K562 (cell line): ENCODE measurements around the gene WNT11. TPM values are rescaled to one million over a fixed set of nuclear protein-coding genes. Genes with fewer than 3 reads are reported as not detected.
A peak's percentile ranks its signal among the peaks of the same experiment; 100 is the strongest.

Source experiments
- ATAC-seq: fragments of 200-7000 bp; cut with Tn5 transposase; 3 replicates; pipeline ENCODE4 v1.9.1; 2020; ENCODE audit warnings: moderate library complexity
- BruUV-seq: library from RNA; stranded (reverse); fragments of 400-500 nt; replicated peaks from 2 replicates; lab custom pipeline; 2021; lab: Mats Ljungman, UMichigan
- CTCF ChIA-PET: fragments of 300-600 bp; formaldehyde crosslinking; extraction: SDS; loops from one replicate; lab custom pipeline; 2021; ENCODE audit warnings: low intra/inter-chr PET ratio; lab: Yijun Ruan, JAX
- POLR2A ChIA-PET: fragments of 300-600, 350-650 bp; sonication (Branson Sonifier 250); formaldehyde crosslinking; extraction: SDS; loops from one replicate; lab custom pipeline; 2021; ENCODE audit warnings: antibody characterized with exemption, inconsistent platforms; lab: Yijun Ruan, JAX
- DNase-seq, 4 experiments: peaks; one replicate each; pipeline versions ENCODE4 v3.0.0 to v3.0.0-alpha.2; 2011 to 2018; ENCODE audit warnings: low spot score in 3 of 4, mixed read lengths in 3 of 4; ENCODE audit errors: extremely low read depth in 1 of 4
- FAIRE-seq: peaks from 2 replicates; lab custom pipeline; 2011; peaks lifted over from hg19 to GRCh38; lab: Jason Lieb, UNC
- H2AFZ ChIP-seq: 2 replicates; pipeline ENCODE4 v1.6.0; 2011; ENCODE audit warnings: low read depth, low read length, control low read depth, inconsistent platforms
- H3K27ac ChIP-seq: fragments of 200-600 bp; 3 replicates; pipeline ENCODE4 v1.8.0; 2011; ENCODE audit warnings: low read depth, mild to moderate bottlenecking, control low read depth, inconsistent platforms, low read length, moderate library complexity, mixed read lengths; ENCODE audit errors: extremely low read depth
- H3K27me3 ChIP-seq, 2 experiments: fragments of 300-600 bp in 1 of 2; 2 replicates in 1 of 2; 3 replicates in 1 of 2; pipeline versions ENCODE4 v1.6.0 to v1.8.0; 2011; ENCODE audit warnings: inconsistent platforms in 2 of 2, low read length in 2 of 2, mild to moderate bottlenecking in 1 of 2, mixed read lengths in 1 of 2, moderate library complexity in 1 of 2; ENCODE audit not compliant: control insufficient read depth in 2 of 2, insufficient read depth in 2 of 2
- H3K36me3 ChIP-seq: fragments of 300-600 bp; 3 replicates; pipeline ENCODE4 v1.8.0; 2011; ENCODE audit warnings: mild to moderate bottlenecking, low read length, inconsistent platforms; ENCODE audit not compliant: control insufficient read depth, insufficient read depth
- H3K4me1 ChIP-seq, 2 experiments: fragments of 200-600 bp in 1 of 2; replicated peaks in 1 of 2; 2 replicates in 1 of 2; 3 replicates in 1 of 2; pipeline versions ENCODE4 v1.5.1 to v1.8.0; 2011; ENCODE audit warnings: inconsistent platforms in 2 of 2, low read length in 2 of 2, mild to moderate bottlenecking in 1 of 2, mixed read lengths in 1 of 2, moderate library complexity in 1 of 2; ENCODE audit not compliant: control insufficient read depth in 2 of 2, insufficient read depth in 2 of 2
- H3K4me2 ChIP-seq: 2 replicates; pipeline ENCODE4 v1.6.1; 2011; ENCODE audit warnings: low read length, control low read depth, inconsistent platforms, mixed read lengths; ENCODE audit not compliant: insufficient read depth
- H3K4me3 ChIP-seq: fragments of 200-600 bp; sonication (generic), shearing (Covaris generic); 2 replicates; pipeline ENCODE4 v1.5.1; 2016; ENCODE audit warnings: control low read depth, inconsistent platforms
- H3K79me2 ChIP-seq: fragments of 200-600 bp; 3 replicates; pipeline ENCODE4 v1.8.0; 2011; ENCODE audit warnings: low read length, inconsistent platforms; ENCODE audit not compliant: control insufficient read depth, insufficient read depth
- H3K9ac ChIP-seq, 2 experiments: 2 replicates each; pipeline versions ENCODE4 v1.6.0 to v1.6.1; 2011; ENCODE audit warnings: low read depth in 2 of 2, low read length in 2 of 2, control low read depth in 1 of 2, inconsistent platforms in 1 of 2, mild to moderate bottlenecking in 1 of 2, mixed read lengths in 1 of 2; ENCODE audit not compliant: insufficient read depth in 1 of 2
- H3K9me1 ChIP-seq: one replicate; pipeline ENCODE4 v1.6.0; 2011; ENCODE audit warnings: inconsistent platforms, mild to moderate bottlenecking, low read length, moderate library complexity; ENCODE audit not compliant: control insufficient read depth, insufficient read depth
- H3K9me3 ChIP-seq: replicated peaks from 2 replicates; pipeline ENCODE4 v1.5.1; 2011; ENCODE audit warnings: low read depth, low read length, inconsistent platforms; ENCODE audit not compliant: control insufficient read depth, insufficient read depth
- H4K20me1 ChIP-seq: replicated peaks from 2 replicates; pipeline ENCODE4 v1.6.1; 2011; ENCODE audit warnings: low read length, inconsistent platforms, mixed read lengths; ENCODE audit not compliant: control insufficient read depth, insufficient read depth
- CBX1 ChIP-seq: sonication (generic); IDR thresholded peaks from 2 replicates; pipeline ENCODE4 v1.6.1; 2016; ENCODE audit warnings: antibody characterized with exemption, low read depth, mild to moderate bottlenecking
- GABPB1 ChIP-seq: sonication (generic); formaldehyde crosslinking; IDR thresholded peaks from 2 replicates; pipeline ENCODE4 v1.8.0; 2022; ENCODE audit warnings: mild to moderate bottlenecking, missing genetic modification reagents
- HNRNPK ChIP-seq: fragments of 200-400 bp; formaldehyde crosslinking; IDR thresholded peaks from one replicate; pipeline ENCODE4 v1.6.1; 2018; ENCODE audit warnings: mild to moderate bottlenecking, low read depth, low read length; ENCODE audit not compliant: poor library complexity, severe bottlenecking
- KLF6 ChIP-seq: fragments of 250-450 bp; sonication (Bioruptor Pico); IDR thresholded peaks from 2 replicates; pipeline ENCODE4 v1.4.0; 2020; ENCODE audit warnings: mild to moderate bottlenecking, moderate library complexity, borderline replicate concordance
- MCM2 ChIP-seq: fragments of 450-650 bp; IDR thresholded peaks from 2 replicates; pipeline ENCODE4 v1.6.1; 2017; ENCODE audit warnings: low read depth, mild to moderate bottlenecking
- MCM3 ChIP-seq: fragments of 450-650 bp; IDR thresholded peaks from 2 replicates; pipeline ENCODE4 v1.6.1; 2016
- PHB ChIP-seq: fragments of 250-450 bp; sonication (Bioruptor Pico); IDR thresholded peaks from 2 replicates; pipeline ENCODE4 v1.5.0; 2021
- RFX1 ChIP-seq: fragments of 450-650 bp; IDR thresholded peaks from 2 replicates; pipeline ENCODE4 v1.6.1; 2016; ENCODE audit warnings: mild to moderate bottlenecking, moderate library complexity
- SMARCE1 ChIP-seq: fragments of 450-650 bp; IDR thresholded peaks from 2 replicates; pipeline ENCODE4 v1.7.1; 2016; ENCODE audit warnings: mild to moderate bottlenecking
- XRCC3 ChIP-seq: fragments of 450-650 bp; IDR thresholded peaks from 2 replicates; pipeline ENCODE4 v1.6.1; 2017; ENCODE audit warnings: mild to moderate bottlenecking, moderate library complexity
- XRCC4 ChIP-seq: IDR thresholded peaks from one replicate; pipeline ENCODE4 v1.6.1; 2011; ENCODE audit not compliant: insufficient read depth, insufficient read length; ENCODE audit errors: extremely low read depth
- ZC3H8 ChIP-seq: fragments of 450-650 bp; IDR thresholded peaks from 2 replicates; pipeline ENCODE4 v1.6.1; 2017
- WGBS: fragments of 100-300 bp; shearing (Covaris generic); methylation state at CpG from one replicate; pipeline ENCODE4 v1.1.6; 2016; ENCODE audit warnings: low coverage, mixed read lengths; ENCODE audit not compliant: insufficient coverage; ENCODE audit errors: missing lambda C conversion rate; 5-methylcytosine and 5-hydroxymethylcytosine counted together
- in situ Hi-C: fragments of 300-500 bp; cut with MboI; formaldehyde crosslinking; loops from 4 replicates; pipeline ENCODE4 v1.15.0; 2018; ENCODE audit warnings: inconsistent platforms, mixed read lengths
- intact Hi-C: fragments of 100-400 bp; cut with micrococcal nuclease; formaldehyde crosslinking; loops from 2 replicates; pipeline ENCODE4 v1.14.2; 2022
- polyA plus RNA-seq, 8 experiments: library from polyadenylated mRNA; depleted of rRNA in 4 of 8; stranded (reverse) in 5 of 8; unstranded in 3 of 8; fragments of >200 nt; fragmentation: Nextera tagmentation in 2 of 8; fragmentation: Illumina TruSeq in 1 of 8; extraction: Ambion mirVana in 2 of 8; extraction: Trizol in 1 of 8; gene quantifications; 2 replicates each; pipeline versions ENCODE4 v1.2.1 to v1.2.3, GENCODE V29; 2011 to 2014; ENCODE audit warnings: inconsistent platforms in 1 of 8, missing spikeins in 1 of 8
- total RNA-seq, 7 experiments: library from RNA; depleted of rRNA in 6 of 7; stranded (reverse); fragments of >200 nt in 6 of 7; fragmentation: Illumina TruSeq in 2 of 7; extraction: Trizol in 2 of 7; gene quantifications; 2 replicates each; pipeline versions ENCODE4 v1.2.1 to v1.2.3, GENCODE V29; 2011 to 2021; ENCODE audit warnings: low replicate concordance in 1 of 7
- TF ChIP-seq, protein P1 (sequence below): IDR thresholded peaks from 2 replicates; pipeline ENCODE4 v1.6.1; 2014; ENCODE audit warnings: antibody characterized with exemption
- TF ChIP-seq, protein P2 (sequence below): IDR thresholded peaks from 2 replicates; pipeline ENCODE4 v1.6.1; 2011; ENCODE audit not compliant: insufficient read length; ENCODE audit errors: extremely low read depth
- TF ChIP-seq, protein P3 (sequence below): sonication (generic); formaldehyde crosslinking; IDR thresholded peaks from 2 replicates; pipeline ENCODE4 v1.8.1; 2023; ENCODE audit warnings: mild to moderate bottlenecking, missing genetic modification reagents
- TF ChIP-seq, protein P4 (sequence below): fragments of 250-450 bp; sonication (Bioruptor Pico); IDR thresholded peaks from 2 replicates; pipeline ENCODE4 v1.4.0; 2020; ENCODE audit warnings: mild to moderate bottlenecking, moderate library complexity

The WNT11 gene
- total and polyA plus RNA-seq, 9 of the 15 experiments (the other 6 are each of a cell fraction or from before 2014, with no cell fraction given): 0.03 to 0.20 (median 0.09) TPM; not detected in 4

DNA sequence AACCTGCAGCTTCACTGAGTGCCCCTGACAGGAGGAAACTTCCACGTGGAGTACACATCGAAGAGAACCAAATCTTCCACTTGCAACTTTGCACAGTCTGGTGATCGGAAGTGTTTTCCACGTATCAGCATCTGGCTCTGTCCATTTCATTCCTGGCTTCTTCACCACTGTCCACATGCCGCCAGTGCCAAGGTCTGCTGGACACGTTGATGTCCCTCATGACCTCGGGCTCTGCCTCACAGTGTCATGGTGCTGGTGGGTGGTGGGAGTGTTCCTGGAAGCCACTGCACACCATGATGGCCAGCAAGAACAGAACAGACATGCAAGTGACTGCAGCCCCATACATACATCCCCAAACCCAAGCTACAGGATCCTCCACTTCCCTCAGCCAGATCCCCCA is 48.4 kb downstream of the WNT11 start:
- in situ Hi-C loops: no loop called here

More for the DNA sequence above, 48.4 kb downstream of the WNT11 start:
- no peaks in the 10 kb centered on the region for H3K9me1 ChIP-seq
- DNase-seq (no peak), FAIRE-seq (no peak), ATAC-seq (no peak)
- H3K9ac ChIP-seq: 0 out of 4 replicates have a peak overlapping the region, but pooled peaks of 1 of the 2 experiments have one; percentile 68
- peaks cover 3% of the 10 kb centered on the region; the same call in 1 of the 2 replicates for H4K20me1 ChIP-seq
- no peaks in the 10 kb centered on the region for H3K36me3 ChIP-seq
- CTCF ChIA-PET: no interaction called here
- H3K4me3 ChIP-seq: no peak overlapping the region
- WGBS: 13% methylated on average over 7 of the region's 7 CpGs
- H3K79me2 ChIP-seq: no peaks in the 10 kb centered on the region
- peaks cover 14 to 43% of the 10 kb centered on the region in 2 experiments for H3K4me1 ChIP-seq
- no peak overlapping the region for H3K4me2 ChIP-seq
- H3K9me3 ChIP-seq: no peaks in the 10 kb centered on the region
- no peak overlapping the region for H3K27ac ChIP-seq
- no TSS peak for BruUV-seq
- no peak for TF ChIP-seq ZC3H8
- TF ChIP-seq, protein P1, sequence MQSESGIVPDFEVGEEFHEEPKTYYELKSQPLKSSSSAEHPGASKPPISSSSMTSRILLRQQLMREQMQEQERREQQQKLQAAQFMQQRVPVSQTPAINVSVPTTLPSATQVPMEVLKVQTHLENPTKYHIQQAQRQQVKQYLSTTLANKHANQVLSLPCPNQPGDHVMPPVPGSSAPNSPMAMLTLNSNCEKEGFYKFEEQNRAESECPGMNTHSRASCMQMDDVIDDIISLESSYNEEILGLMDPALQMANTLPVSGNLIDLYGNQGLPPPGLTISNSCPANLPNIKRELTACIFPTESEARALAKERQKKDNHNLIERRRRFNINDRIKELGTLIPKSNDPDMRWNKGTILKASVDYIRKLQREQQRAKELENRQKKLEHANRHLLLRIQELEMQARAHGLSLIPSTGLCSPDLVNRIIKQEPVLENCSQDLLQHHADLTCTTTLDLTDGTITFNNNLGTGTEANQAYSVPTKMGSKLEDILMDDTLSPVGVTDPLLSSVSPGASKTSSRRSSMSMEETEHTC: no peak
- no peak for TF ChIP-seq XRCC3
- TF ChIP-seq SMARCE1: no peak
- no peak for TF ChIP-seq MCM3
- TF ChIP-seq, protein P2, sequence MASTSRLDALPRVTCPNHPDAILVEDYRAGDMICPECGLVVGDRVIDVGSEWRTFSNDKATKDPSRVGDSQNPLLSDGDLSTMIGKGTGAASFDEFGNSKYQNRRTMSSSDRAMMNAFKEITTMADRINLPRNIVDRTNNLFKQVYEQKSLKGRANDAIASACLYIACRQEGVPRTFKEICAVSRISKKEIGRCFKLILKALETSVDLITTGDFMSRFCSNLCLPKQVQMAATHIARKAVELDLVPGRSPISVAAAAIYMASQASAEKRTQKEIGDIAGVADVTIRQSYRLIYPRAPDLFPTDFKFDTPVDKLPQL: no peak
- TF ChIP-seq, protein P3, sequence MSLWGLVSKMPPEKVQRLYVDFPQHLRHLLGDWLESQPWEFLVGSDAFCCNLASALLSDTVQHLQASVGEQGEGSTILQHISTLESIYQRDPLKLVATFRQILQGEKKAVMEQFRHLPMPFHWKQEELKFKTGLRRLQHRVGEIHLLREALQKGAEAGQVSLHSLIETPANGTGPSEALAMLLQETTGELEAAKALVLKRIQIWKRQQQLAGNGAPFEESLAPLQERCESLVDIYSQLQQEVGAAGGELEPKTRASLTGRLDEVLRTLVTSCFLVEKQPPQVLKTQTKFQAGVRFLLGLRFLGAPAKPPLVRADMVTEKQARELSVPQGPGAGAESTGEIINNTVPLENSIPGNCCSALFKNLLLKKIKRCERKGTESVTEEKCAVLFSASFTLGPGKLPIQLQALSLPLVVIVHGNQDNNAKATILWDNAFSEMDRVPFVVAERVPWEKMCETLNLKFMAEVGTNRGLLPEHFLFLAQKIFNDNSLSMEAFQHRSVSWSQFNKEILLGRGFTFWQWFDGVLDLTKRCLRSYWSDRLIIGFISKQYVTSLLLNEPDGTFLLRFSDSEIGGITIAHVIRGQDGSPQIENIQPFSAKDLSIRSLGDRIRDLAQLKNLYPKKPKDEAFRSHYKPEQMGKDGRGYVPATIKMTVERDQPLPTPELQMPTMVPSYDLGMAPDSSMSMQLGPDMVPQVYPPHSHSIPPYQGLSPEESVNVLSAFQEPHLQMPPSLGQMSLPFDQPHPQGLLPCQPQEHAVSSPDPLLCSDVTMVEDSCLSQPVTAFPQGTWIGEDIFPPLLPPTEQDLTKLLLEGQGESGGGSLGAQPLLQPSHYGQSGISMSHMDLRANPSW (CRISPR knock-in tag): no peak
- TF ChIP-seq CBX1: no peak
- no peak for TF ChIP-seq PHB (CRISPR knock-in tag)
- no peak for TF ChIP-seq KLF6 (CRISPR knock-in tag)
- TF ChIP-seq HNRNPK: no peak
- no peak for TF ChIP-seq RFX1
- TF ChIP-seq, protein P4, sequence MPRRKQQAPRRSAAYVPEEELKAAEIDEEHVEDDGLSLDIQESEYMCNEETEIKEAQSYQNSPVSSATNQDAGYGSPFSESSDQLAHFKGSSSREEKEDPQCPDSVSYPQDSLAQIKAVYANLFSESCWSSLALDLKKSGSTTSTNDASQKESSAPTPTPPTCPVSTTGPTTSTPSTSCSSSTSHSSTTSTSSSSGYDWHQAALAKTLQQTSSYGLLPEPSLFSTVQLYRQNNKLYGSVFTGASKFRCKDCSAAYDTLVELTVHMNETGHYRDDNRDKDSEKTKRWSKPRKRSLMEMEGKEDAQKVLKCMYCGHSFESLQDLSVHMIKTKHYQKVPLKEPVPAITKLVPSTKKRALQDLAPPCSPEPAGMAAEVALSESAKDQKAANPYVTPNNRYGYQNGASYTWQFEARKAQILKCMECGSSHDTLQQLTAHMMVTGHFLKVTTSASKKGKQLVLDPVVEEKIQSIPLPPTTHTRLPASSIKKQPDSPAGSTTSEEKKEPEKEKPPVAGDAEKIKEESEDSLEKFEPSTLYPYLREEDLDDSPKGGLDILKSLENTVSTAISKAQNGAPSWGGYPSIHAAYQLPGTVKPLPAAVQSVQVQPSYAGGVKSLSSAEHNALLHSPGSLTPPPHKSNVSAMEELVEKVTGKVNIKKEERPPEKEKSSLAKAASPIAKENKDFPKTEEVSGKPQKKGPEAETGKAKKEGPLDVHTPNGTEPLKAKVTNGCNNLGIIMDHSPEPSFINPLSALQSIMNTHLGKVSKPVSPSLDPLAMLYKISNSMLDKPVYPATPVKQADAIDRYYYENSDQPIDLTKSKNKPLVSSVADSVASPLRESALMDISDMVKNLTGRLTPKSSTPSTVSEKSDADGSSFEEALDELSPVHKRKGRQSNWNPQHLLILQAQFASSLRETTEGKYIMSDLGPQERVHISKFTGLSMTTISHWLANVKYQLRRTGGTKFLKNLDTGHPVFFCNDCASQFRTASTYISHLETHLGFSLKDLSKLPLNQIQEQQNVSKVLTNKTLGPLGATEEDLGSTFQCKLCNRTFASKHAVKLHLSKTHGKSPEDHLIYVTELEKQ: no peak
- no peak for TF ChIP-seq XRCC4
- TF ChIP-seq MCM2: no peak
- TF ChIP-seq GABPB1: no peak
- H2AFZ ChIP-seq: no peak overlapping the region
- intact Hi-C loops: loop anchor here (10.0 kb wide), 1 partner anchor 433 kb away; no protein-coding TSS in a partner anchor
- H3K27me3 ChIP-seq: peaks cover 4 to 22% of the 10 kb centered on the region in 2 experiments
- POLR2A ChIA-PET: interaction anchor here (1.0 kb wide), 1 partner anchor 20 kb away, joined by 4 read pairs; no protein-coding TSS in a partner anchor
